GM13976 (cell line): Measurements from ENCODE around the gene TMEM52.

Experiments
- DNase-seq: peaks from one replicate; pipeline ENCODE4 v3.0.0; 2012; ENCODE audit warnings: low spot score
- in situ Hi-C: fragments of 300-500 bp; cut with MboI; formaldehyde crosslinking; loops from one replicate; pipeline ENCODE4 v1.12.0; 2022; ENCODE audit warnings: low sequenced_read_pairs, mixed read lengths, inconsistent platforms; ENCODE audit not compliant: unreplicated experiment
- TF ChIP-seq, protein P1 (sequence below): IDR thresholded peaks from 2 replicates; pipeline ENCODE4 v1.5.1; 2012; ENCODE audit warnings: borderline replicate concordance, mild to moderate bottlenecking; ENCODE audit not compliant: insufficient read depth; ENCODE audit errors: extremely low read depth, missing control alignments, control extremely low read depth

Gene TMEM52

DNA sequence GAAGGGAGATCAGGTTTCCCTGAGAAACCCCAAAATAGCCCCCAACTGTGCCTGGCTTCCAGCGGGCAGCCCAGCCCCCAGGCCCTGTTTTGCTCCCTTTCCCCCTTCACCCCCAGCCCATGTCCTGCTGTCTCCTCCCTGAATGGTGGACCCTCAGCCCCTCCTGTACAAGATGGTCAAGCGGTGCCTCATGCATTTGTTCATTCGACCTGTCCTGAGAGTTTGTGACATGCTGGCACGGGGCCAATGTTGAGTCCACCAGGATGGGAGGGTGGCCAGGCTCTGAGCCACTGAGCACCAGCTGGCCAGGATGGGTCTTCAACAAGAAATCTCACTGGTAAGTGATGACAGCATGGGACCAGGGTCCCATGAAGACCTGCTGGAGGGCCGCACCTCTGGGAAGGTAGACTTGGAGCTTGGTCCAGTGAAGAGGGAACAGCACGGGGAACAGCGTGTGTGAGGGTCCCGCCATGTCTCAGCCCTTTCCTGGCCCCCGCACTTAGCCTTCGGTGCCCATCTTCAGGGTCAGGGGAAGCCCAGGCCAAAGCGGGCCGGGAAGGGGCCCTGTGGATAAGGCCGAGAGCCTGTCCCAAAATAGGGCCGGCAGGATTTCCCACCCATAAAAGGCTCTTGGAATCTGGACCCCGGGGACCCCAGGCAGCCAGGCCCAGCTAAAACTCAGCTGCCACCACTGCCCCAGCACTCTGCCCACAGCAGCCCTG, 3.9 kb downstream of the TMEM52 start, which contains the start of gene CALML6:
TSS of gene CALML6 (plus strand) at position 290 of the 722 bp plus-strand sequence. CDS start at position 311, 21 bp downstream.
- in situ Hi-C loops, result no loop called here
- TF ChIP-seq, protein P1, sequence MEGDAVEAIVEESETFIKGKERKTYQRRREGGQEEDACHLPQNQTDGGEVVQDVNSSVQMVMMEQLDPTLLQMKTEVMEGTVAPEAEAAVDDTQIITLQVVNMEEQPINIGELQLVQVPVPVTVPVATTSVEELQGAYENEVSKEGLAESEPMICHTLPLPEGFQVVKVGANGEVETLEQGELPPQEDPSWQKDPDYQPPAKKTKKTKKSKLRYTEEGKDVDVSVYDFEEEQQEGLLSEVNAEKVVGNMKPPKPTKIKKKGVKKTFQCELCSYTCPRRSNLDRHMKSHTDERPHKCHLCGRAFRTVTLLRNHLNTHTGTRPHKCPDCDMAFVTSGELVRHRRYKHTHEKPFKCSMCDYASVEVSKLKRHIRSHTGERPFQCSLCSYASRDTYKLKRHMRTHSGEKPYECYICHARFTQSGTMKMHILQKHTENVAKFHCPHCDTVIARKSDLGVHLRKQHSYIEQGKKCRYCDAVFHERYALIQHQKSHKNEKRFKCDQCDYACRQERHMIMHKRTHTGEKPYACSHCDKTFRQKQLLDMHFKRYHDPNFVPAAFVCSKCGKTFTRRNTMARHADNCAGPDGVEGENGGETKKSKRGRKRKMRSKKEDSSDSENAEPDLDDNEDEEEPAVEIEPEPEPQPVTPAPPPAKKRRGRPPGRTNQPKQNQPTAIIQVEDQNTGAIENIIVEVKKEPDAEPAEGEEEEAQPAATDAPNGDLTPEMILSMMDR, result no peak
- DNase-seq, result no peak

GRCh38 chr1:1914101-1914970, 4.7 kb downstream of the TMEM52 start:
- TF ChIP-seq, protein P1, result no peak
- in situ Hi-C loops, result no loop called here
- no peak for DNase-seq

- no peak for DNase-seq
- TF ChIP-seq, protein P1, result no peak
- in situ Hi-C loops, result no loop called here
Observed at GRCh38 chr1:1911350-1912041, 7.6 kb downstream of the TMEM52 start.

DNA sequence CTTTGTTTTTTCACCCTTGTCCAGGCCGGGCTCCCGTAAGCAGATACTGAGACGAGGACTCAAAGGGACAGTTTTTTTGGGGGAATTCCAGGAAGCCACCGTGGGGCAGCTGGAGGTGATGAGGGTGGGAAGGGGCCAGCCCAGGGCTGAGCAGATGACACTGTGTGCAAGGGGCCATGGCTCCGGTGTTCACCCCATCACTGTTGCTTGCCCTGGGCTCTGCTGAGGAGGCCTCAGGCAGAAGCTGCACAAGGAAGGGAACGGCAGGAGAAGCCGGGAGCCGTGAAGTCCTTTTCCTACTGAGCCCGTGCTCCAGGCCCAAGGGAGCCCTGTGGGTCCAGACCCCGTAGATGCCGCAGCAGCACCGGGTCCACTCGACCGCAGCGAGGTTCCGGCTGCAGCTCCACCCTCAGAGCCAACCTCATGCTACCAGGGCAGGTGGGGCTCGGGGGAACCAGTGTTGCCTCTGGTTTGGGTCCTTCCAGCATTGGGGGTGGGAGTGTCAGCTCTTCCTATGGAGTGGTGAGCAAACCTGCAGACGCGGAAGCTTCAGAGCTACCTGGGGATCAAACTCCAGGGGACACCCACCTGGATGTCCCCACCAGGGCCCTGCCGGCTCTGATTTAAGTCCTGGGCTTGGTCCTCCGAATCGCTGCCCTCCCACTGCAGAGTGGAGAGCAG, 8.3 kb downstream of the TMEM52 start:
- TF ChIP-seq, protein P1, result no peak
- in situ Hi-C loops, result no loop called here
- DNase-seq, result no peak

DNA sequence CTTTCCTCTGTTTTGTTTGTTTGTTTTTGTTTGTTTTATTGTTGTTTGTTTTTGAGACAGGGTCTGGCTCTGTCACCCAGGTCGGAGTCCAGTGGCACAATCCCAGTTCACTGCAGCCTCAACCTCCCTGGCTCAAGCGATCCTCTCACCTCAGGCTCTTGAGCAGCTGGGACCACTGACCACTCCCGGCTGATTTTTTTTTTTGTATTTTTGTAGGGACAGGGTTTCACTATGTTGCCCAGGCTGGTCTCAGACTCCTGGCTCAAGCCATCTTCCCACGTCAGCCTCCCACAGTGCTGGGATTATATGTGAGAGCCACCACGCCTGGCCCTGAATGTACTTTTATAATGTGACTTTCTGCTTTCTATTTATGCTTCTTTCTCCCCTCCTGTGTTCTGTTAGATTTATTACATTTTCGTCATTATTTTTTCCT, 9.0 kb downstream of the TMEM52 start:
- no peak for DNase-seq
- in situ Hi-C loops, result no loop called here
- TF ChIP-seq, protein P1, result no peak

GRCh38 chr1:1908506-1908791, 10.6 kb downstream of the TMEM52 start:
- in situ Hi-C loops, result loop anchor here (10.0 kb wide), 1 partner anchor 124 kb away; no protein-coding TSS in a partner anchor
- no peak for DNase-seq
- TF ChIP-seq, protein P1, result no peak
